ENCODE measurements around the gene FAM107B.

The FAM107B gene

DNA sequence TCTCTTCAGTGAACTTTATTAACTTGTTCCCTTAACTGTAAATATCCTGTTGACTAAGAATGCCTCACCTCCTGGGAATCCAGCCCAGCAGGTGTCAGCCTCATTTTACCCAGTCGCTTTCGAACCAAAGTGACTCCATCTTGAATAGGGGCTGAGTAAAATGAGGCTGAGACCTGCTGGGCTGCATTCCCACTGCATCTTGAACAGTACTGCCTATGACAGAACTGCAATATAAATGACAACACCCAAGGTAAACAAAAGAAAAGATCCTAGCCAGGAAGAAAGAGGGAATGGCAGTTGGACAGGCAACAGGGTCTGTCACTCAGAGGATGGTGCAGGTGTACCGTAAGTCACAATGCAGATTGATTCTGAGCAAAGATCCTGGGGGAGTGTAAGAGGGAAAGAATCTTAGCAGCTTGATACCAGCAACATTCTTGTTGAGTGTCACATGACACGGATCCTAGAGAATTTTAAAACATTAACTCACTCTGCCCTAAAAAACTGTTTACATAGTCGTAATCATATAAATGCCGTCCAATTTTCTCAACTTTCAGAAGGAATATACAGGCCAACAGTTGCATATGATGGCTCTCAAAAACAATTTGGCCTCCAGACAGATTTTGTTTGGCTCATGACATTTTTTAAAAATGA is 4.4 kb upstream of the FAM107B start:
- TF ChIP-seq FOXP2 (optimal IDR thresholded peaks at IDR 0.05; ENCODE audit: borderline replicate concordance, extremely low read depth, extremely low read length, insufficient read depth): no peak
- no peak for TF ChIP-seq TAF1 (IDR thresholded peaks at IDR 0.05; ENCODE audit: borderline replicate concordance, insufficient read depth, low read length)
- no peak for TF ChIP-seq POLR2AphosphoS5 (IDR thresholded peaks at IDR 0.05; ENCODE audit: low read depth, low read length)
- TF ChIP-seq SIN3A (IDR thresholded peaks at IDR 0.05; ENCODE audit: borderline replicate concordance, insufficient read depth, low read length): no peak
- TF ChIP-seq, protein P1, sequence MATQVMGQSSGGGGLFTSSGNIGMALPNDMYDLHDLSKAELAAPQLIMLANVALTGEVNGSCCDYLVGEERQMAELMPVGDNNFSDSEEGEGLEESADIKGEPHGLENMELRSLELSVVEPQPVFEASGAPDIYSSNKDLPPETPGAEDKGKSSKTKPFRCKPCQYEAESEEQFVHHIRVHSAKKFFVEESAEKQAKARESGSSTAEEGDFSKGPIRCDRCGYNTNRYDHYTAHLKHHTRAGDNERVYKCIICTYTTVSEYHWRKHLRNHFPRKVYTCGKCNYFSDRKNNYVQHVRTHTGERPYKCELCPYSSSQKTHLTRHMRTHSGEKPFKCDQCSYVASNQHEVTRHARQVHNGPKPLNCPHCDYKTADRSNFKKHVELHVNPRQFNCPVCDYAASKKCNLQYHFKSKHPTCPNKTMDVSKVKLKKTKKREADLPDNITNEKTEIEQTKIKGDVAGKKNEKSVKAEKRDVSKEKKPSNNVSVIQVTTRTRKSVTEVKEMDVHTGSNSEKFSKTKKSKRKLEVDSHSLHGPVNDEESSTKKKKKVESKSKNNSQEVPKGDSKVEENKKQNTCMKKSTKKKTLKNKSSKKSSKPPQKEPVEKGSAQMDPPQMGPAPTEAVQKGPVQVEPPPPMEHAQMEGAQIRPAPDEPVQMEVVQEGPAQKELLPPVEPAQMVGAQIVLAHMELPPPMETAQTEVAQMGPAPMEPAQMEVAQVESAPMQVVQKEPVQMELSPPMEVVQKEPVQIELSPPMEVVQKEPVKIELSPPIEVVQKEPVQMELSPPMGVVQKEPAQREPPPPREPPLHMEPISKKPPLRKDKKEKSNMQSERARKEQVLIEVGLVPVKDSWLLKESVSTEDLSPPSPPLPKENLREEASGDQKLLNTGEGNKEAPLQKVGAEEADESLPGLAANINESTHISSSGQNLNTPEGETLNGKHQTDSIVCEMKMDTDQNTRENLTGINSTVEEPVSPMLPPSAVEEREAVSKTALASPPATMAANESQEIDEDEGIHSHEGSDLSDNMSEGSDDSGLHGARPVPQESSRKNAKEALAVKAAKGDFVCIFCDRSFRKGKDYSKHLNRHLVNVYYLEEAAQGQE (IDR thresholded peaks at IDR 0.05; ENCODE audit: insufficient read depth in 1 of 2, low read depth in 2 of 2, low read length in 2 of 2): no peak

DNA sequence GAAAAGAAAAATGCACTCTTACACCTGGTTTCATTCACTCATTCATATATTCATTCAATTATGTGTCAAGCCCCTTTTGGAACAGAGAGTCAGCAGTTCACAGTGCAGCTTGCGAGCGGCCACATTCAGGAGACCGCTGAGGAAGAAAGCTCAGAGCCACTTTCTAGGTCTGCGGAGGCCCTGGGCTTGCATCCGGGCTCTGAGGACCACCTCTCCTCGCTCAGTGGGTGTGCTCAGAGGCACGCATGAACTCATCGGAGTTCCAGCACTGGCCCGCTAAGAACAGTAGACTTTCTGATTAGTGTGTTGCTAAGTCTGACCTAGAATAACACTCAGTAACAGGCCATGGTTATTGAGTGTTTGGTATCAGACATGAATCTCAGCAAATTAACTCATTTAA is 1.8 kb upstream of the FAM107B start:
- TF ChIP-seq POLR2AphosphoS5 (IDR thresholded peaks at IDR 0.05; ENCODE audit: low read depth, low read length) (no peak), SIN3A (IDR thresholded peaks at IDR 0.05; ENCODE audit: borderline replicate concordance, insufficient read depth, low read length) (no peak), FOXP2 (optimal IDR thresholded peaks at IDR 0.05; ENCODE audit: borderline replicate concordance, extremely low read depth, extremely low read length, insufficient read depth) (no peak), TAF1 (IDR thresholded peaks at IDR 0.05; ENCODE audit: borderline replicate concordance, insufficient read depth, low read length) (no peak)
- TF ChIP-seq, protein P1 (IDR thresholded peaks at IDR 0.05; ENCODE audit: insufficient read depth in 1 of 2, low read depth in 2 of 2, low read length in 2 of 2): no peak

DNA sequence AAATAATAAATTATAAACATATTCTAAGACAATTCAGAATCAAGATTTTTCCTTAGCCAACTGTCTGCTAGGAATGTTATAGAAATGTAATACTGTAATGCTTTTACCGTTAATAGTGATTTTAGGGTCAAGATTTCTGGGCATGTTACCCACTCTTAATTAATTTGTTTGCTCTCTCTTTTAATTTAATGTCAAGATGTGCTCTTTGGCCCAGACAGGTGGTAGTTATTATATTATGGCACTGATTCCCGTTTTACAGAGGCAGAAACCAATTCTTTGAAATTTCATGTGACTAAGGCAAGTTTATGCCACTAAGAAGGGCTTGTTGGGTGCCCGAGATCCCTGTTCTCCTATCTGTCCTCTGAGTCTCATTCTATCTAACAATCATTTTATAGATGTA is 959 bp upstream of the FAM107B start:
- TF ChIP-seq SIN3A (IDR thresholded peaks at IDR 0.05; ENCODE audit: borderline replicate concordance, insufficient read depth, low read length): no peak
- no peak for TF ChIP-seq TAF1 (IDR thresholded peaks at IDR 0.05; ENCODE audit: borderline replicate concordance, insufficient read depth, low read length)
- TF ChIP-seq, protein P1 (IDR thresholded peaks at IDR 0.05; ENCODE audit: insufficient read depth in 1 of 2, low read depth in 2 of 2, low read length in 2 of 2): no peak
- no peak for TF ChIP-seq FOXP2 (optimal IDR thresholded peaks at IDR 0.05; ENCODE audit: borderline replicate concordance, extremely low read depth, extremely low read length, insufficient read depth)
- no peak for TF ChIP-seq POLR2AphosphoS5 (IDR thresholded peaks at IDR 0.05; ENCODE audit: low read depth, low read length)

DNA sequence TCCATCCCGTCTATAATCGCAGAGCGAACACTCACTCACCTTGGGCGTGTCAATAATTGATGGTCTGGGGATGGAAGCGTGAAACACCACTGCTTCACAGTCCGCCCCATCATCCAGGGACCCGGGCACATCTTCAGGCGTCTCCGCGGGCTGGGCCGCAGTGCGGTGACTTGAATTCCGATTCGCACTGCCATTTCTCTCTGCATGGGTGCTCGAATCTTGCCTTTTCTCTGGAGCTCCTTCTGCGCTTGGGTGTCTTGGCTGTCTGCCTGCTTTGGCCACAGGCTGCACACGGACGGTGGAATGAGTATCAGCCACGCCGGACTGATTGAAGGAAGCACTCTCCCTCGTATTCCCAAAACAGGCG is 500 bp downstream of the FAM107B start:
- no peak for TF ChIP-seq POLR2AphosphoS5 (IDR thresholded peaks at IDR 0.05; ENCODE audit: low read depth, low read length)
- TF ChIP-seq, protein P1 (IDR thresholded peaks at IDR 0.05; ENCODE audit: insufficient read depth in 1 of 2, low read depth in 2 of 2, low read length in 2 of 2): no peak
- TF ChIP-seq TAF1 (IDR thresholded peaks at IDR 0.05; ENCODE audit: borderline replicate concordance, insufficient read depth, low read length): no peak
- no peak for TF ChIP-seq SIN3A (IDR thresholded peaks at IDR 0.05; ENCODE audit: borderline replicate concordance, insufficient read depth, low read length)
- no peak for TF ChIP-seq FOXP2 (optimal IDR thresholded peaks at IDR 0.05; ENCODE audit: borderline replicate concordance, extremely low read depth, extremely low read length, insufficient read depth)

All from PFSK-1 (cell line).